VCaP (cell line): ENCODE results near the gene OR2H2.

Experiments
- H3K27ac ChIP-seq: fragments of 450-650 bp; 2 replicates; pipeline ENCODE4 v1.5.1; 2017
- CTCF ChIP-seq: fragments of 450-650 bp; conservative IDR thresholded peaks from 2 replicates; pipeline ENCODE4 v1.5.1; 2017; ENCODE audit warnings: mild to moderate bottlenecking, moderate library complexity

Gene OR2H2

GRCh38 chr6:29584821-29585220, at the start of gene OR2H2:
OR2H2 (plus strand) TSS chr6:29585121; CDS start chr6:29587945, 2,824 bp downstream.
- TF ChIP-seq CTCF = no peak
- no peak within 1 kb of the TSS for H3K27ac ChIP-seq

- TF ChIP-seq CTCF = no peak
Observed at GRCh38 chr6:29537714-29538403, 47.1 kb upstream of the OR2H2 start.

GRCh38 chr6:29547573-29547972, 37.3 kb upstream of the OR2H2 start:
- TF ChIP-seq CTCF = no peak
- no peak overlapping the region for H3K27ac ChIP-seq

More at GRCh38 chr6:29537714-29538403, 47.1 kb upstream of the OR2H2 start:
- no peak overlapping the region for H3K27ac ChIP-seq

GRCh38 chr6:29552512-29553051, 32.3 kb upstream of the OR2H2 start:
- H3K27ac ChIP-seq = peak overlapping the region; percentile 4; the same call in 1 of the 2 replicates

GRCh38 chr6:29553268-29554057, 31.5 kb upstream of the OR2H2 start:
- peak overlapping the region; percentile 4; the same call in 1 of the 2 replicates for H3K27ac ChIP-seq
- TF ChIP-seq CTCF = peak; percentile 49

More at GRCh38 chr6:29552512-29553051, 32.3 kb upstream of the OR2H2 start:
- TF ChIP-seq CTCF = no peak

- no peak for TF ChIP-seq CTCF
- H3K27ac ChIP-seq = no peak overlapping the region
Observed at GRCh38 chr6:29554764-29555163, 30.2 kb upstream of the OR2H2 start.

- H3K27ac ChIP-seq = no peak overlapping the region
- TF ChIP-seq CTCF = no peak
Observed at GRCh38 chr6:29557320-29557719, 27.6 kb upstream of the OR2H2 start.
